AG09309 (cell line): ENCODE data around the gene IFT81.
A peak's percentile ranks its signal among the peaks of the same experiment; 100 is the strongest.

Experiments used
- DNase-seq: peaks from one replicate; pipeline ENCODE4 v3.0.0-alpha.2; 2010; ENCODE audit warnings: low read depth
- H3K4me3 ChIP-seq: 2 replicates; pipeline ENCODE4 v1.5.1; 2011; ENCODE audit warnings: mild to moderate bottlenecking, low read depth, low read length, moderate library complexity; ENCODE audit not compliant: control insufficient read depth
- TF ChIP-seq, protein P1 (sequence below): IDR thresholded peaks from 2 replicates; pipeline ENCODE4 v1.5.1; 2011; ENCODE audit warnings: mild to moderate bottlenecking, low read depth, low read length, inconsistent platforms; ENCODE audit not compliant: insufficient read depth, control insufficient read depth; ENCODE audit errors: missing control alignments

Gene IFT81

DNA sequence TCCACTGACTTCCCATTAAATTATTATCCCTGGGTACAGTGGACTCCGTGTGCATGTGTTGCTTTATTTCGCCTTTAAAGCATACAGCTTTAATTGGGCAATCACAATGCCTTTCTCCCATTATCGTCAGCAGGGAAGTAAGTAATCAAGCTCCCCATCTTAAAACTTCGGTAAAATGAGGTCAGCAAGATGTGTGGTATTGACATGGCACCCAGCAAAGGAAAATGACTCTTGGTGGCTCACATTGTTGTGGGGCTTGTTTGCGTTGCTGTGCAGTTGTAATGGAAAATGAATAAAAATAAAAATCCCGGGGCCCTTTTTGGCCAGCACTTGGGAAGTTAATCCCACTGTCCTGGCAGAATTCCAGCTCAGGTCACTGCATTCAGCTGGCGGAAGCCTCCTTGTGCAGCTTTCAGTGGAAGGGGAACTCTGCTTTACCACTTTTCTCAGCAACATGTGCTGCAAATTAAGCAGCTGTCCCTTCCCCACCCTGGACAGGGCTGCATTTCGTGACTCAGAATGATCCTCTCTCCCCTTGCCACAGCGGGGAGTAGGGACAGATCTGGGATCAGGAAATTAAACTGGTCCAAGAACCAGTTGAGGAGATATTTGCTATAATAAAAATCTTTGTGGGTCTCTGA lies 142.9 kb downstream of the IFT81 start:
- H3K4me3 ChIP-seq: no peak overlapping the region; the same call in 1 of the 2 replicates
- DNase-seq: peak; percentile 69

More for the DNA sequence above, 142.9 kb downstream of the IFT81 start:
- TF ChIP-seq, protein P1, sequence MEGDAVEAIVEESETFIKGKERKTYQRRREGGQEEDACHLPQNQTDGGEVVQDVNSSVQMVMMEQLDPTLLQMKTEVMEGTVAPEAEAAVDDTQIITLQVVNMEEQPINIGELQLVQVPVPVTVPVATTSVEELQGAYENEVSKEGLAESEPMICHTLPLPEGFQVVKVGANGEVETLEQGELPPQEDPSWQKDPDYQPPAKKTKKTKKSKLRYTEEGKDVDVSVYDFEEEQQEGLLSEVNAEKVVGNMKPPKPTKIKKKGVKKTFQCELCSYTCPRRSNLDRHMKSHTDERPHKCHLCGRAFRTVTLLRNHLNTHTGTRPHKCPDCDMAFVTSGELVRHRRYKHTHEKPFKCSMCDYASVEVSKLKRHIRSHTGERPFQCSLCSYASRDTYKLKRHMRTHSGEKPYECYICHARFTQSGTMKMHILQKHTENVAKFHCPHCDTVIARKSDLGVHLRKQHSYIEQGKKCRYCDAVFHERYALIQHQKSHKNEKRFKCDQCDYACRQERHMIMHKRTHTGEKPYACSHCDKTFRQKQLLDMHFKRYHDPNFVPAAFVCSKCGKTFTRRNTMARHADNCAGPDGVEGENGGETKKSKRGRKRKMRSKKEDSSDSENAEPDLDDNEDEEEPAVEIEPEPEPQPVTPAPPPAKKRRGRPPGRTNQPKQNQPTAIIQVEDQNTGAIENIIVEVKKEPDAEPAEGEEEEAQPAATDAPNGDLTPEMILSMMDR: no peak
